SK-N-MC (cell line): ENCODE results near the gene FGF12.

ENCODE experiments used
- EZH2 ChIP-seq: fragments of 200-600 bp; sonication (generic); IDR thresholded peaks from one replicate; pipeline ENCODE4 v1.6.1; 2017; ENCODE audit warnings: antibody characterized with exemption
- POLR2AphosphoS5 ChIP-seq: IDR thresholded peaks from 2 replicates; pipeline ENCODE4 v1.6.1; 2012; ENCODE audit warnings: mild to moderate bottlenecking, low read depth, low read length, borderline replicate concordance

- TF ChIP-seq POLR2AphosphoS5 (no peak), EZH2 (no peak)
Measured at GRCh38 chr3:192496905-192497587, 230.3 kb downstream of the FGF12 start.
